Measurements from ENCODE around the gene SNAP47.

The SNAP47 gene

GRCh38 chr1:227767401-227768124, 32.3 kb downstream of the SNAP47 start:
- no peak for DNase-seq (ENCODE audit: low read depth in 3 of 3, low spot score in 1 of 3)

GRCh38 chr1:227768125-227768439, 32.8 kb downstream of the SNAP47 start:
- no peak for DNase-seq (ENCODE audit: low read depth in 3 of 3, low spot score in 1 of 3)

DNA sequence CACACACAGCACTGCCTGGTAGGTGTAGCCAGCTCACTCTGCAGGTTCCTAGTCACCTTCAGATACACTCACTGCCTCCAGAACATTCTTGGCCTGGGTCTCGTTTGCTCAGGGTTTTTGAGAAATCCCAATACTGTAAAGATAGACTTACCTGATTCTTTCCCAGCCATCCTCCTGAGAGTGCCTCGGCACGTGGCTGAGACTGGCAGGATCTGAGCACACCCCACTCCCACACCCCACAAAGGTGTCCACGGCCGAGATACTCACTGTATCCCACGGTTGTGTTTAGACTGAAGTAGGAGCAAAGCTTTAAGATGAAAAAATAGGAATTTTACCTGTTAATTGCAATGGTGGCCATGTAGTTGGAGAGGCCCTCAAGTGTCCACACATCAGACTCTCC, 33.4 kb downstream of the SNAP47 start:
- DNase-seq (ENCODE audit: low read depth in 3 of 3, low spot score in 1 of 3) = no peak

DNA sequence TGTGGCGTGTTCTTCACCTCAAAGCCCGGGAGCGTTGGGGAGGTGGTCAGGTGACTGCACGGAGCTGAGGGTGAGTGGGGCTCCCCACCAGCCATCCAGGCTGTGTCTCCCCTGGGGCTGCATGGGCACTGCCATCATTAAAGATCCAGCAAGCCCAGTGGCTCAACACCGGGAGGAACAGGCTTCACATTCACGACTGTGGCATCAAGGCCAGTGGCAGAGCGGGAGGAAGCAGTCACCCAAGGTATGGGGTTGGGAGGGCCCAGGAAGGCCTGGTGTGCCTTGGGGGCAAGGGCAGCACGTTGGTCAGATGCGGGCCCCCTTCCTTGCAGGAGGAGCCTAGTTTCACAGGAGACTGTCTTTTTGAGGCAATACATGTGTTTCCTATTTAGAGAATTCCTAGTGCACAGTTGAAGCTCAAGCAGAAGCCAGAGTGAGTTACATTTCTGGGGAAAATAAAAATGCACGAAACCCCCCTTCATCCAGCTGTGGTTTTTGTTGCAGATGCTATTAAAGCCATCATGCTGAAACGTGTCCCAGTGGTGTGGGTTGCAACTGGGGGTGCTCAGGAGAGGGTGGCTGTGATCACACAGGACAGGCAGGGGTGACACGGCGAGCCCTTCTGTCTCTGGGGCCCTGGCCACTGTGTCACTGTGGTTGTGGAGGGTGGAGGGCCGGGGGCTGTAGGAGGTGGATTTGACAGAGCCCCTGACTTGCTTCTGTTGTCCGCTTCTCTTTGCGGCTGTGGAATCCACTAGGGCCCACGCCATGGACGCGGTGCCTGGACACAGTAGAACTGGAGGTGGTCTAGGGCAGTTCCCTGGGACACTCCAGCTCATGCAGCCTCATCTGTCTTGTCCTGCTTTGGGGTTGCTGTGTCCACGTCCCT, 34.1 kb downstream of the SNAP47 start:
- no peak for DNase-seq (ENCODE audit: low read depth in 3 of 3, low spot score in 1 of 3)

GRCh38 chr1:227769936-227770494, 34.8 kb downstream of the SNAP47 start:
- DNase-seq (ENCODE audit: low read depth in 3 of 3, low spot score in 1 of 3) = no peak

DNA sequence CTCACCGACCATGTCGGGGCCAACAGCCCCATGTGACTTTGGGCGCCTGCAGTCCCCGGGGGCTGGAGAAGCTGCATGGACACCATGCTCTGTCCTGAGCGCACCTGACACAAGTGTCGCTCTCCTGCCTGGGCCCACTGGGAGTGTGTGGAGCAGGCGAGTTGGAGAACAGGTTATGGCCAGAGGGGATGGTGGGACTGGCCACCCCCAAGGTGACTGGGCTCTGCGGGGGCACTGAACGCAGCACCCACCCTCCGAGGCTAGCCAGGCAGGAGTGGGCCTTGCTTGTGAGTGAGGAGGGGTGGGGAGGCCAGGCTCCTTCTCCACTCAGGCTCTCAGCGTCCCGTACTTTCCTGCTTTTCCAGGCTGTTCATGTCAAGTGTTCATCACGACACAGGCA, 35.6 kb downstream of the SNAP47 start:
- DNase-seq (ENCODE audit: low read depth in 3 of 3, low spot score in 1 of 3) = no peak

- no peak for DNase-seq (ENCODE audit: low read depth in 3 of 3, low spot score in 1 of 3)
Measured at GRCh38 chr1:227771326-227771725, 36.1 kb downstream of the SNAP47 start.

DNA sequence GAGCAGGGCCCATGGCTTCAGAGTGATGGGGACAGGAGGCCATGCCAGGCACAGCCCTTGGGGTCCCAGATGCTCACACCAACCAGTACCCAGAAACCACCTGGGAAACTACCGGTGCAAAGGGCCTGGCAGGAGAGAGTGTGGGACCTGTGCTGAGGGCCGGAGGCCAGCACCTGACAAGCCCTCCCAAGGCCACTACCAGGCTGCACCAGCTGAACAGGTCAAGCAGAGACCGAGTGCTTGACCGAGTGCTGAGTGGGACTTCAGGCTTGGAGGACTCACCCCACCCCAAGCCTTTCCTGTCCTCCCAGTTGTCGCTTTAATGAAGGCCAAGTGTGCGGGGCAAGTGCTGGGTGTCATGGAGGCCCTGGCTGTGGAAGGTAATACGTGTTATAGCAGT, 36.5 kb downstream of the SNAP47 start:
- no peak for DNase-seq (ENCODE audit: low read depth in 3 of 3, low spot score in 1 of 3)

DNA sequence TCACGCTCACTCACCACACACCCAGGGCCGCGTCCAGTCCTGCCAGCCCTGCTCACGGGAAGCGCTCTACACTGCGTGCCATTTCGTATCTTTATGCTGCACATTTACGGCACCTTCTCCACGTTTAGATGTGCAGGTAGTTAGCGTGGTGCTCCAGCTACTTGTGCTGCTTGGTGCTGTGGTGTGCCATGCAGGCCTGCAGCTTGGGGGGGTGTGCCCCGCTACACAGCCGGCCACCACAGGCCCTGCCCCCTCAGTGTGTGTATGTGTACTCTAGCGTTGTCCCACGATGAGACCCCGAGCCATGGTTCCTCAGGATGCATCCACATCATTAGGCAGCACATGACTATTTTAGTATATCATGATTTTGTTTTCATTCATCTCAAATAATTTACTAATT, 38.3 kb downstream of the SNAP47 start:
- DNase-seq (ENCODE audit: low read depth in 3 of 3, low spot score in 1 of 3) = no peak

GRCh38 chr1:227774051-227774731, 39.0 kb downstream of the SNAP47 start:
- no peak for DNase-seq (ENCODE audit: low read depth in 3 of 3, low spot score in 1 of 3)

- DNase-seq (ENCODE audit: low read depth in 3 of 3, low spot score in 1 of 3) = no peak
Measured at GRCh38 chr1:227774821-227775661, 39.8 kb downstream of the SNAP47 start.

DNA sequence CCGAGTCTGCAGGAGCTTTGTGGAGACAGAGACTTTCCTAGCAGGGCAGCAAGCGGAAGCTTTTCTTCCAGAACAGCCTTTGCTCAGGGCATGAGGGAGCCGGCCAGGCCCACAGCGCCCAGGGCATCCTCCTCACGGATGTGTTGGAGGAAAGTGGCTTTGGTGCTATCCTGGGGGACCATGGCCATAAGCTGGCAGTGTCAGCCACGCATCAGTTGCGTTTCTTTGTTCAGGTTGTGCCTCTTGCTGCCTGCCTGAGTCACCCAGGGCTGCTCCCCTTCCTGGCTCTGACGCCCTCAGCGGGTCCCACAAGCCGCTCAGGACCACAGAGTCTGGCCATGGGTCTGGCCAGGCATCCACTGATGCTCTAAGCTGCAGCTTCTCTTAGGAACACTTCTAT, 40.6 kb downstream of the SNAP47 start:
- no peak for DNase-seq (ENCODE audit: low read depth in 3 of 3, low spot score in 1 of 3)

DNA sequence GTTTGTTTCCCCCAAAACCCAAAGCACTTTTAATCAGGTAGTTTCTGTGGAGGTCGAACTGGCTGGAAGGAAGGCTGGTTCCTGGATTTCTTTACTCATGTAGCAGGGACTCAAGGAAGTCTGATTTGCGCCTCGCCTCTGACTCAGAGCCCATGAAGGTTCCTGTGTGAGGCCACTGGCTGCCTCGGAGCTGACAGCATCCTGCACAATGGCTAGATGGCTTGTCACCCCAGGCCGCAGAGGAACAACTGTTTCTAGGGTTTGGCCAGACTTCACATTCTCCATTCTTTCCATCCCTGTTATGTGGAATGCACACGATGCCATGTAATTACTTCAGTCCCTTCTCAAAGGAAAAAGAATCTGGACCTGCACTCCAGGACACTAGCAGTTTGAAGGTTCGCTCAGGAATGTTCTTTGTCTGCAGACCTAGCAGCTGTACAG, 41.1 kb downstream of the SNAP47 start:
- DNase-seq (ENCODE audit: low read depth in 3 of 3, low spot score in 1 of 3) = no peak

DNA sequence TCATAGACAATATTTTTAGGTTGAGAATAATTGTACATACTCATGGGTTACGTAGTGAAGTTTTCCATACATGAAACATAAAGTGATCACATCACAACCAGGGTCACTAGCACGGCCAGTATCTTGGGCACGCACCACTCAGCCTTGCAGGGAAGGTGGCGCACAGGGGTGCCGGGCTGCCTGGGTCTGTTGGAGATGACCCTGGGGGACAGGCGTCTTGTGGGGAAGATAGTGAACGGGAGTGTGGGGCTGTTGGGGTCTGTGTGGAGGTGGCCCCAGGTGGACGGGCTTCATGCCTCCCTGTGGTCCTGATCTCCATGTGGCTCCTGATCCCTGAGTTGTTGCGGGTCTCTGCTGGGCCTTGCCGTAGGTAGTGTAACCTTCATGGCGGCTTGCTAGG, 41.9 kb downstream of the SNAP47 start:
- DNase-seq (ENCODE audit: low read depth in 3 of 3, low spot score in 1 of 3) = no peak

DNA sequence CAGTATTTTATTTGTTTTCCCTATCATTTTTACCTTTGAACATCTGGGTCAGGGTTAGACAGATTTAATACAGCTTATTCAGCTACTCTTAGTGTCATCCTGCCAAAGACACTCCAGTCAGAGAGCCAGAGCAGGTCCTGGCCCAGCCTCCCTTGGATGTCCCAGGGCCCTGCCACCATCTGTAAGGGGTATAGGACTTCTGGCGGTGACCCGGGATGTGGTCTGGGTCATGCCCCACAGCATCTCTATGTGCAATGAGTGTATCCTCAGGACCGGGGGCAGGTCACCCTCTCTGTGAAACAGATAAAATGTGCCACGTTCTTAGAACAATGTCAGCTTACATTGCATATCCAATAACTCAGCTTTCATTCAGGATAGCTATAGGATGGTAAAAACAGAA, 42.4 kb downstream of the SNAP47 start:
- no peak for DNase-seq (ENCODE audit: low read depth in 3 of 3, low spot score in 1 of 3)

DNA sequence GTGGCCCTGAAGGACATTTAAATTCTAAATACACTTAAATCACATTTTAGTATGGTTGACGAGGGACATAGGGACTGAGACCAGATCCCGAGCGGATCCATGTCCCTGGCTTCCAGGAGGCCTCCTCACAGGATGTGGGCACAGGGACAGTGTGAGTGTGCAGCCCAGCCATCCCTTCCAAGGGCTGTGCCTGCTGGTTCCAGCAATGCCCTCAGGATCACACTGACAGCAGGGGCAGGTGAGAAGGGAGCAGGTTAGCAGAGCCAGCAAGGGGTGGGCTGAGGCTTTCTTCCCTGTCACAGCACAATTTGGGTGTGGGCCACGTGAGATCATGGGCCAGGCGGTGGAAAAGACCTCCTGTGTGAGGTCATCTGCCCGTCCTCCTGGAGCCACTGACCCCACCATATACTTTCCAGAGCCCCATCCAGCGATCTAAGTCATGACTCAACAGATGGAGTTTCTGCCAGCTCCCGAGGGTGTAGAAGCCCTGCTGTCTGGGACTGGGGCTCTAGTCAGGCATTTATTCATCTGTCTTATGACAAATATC, 43.2 kb downstream of the SNAP47 start:
- DNase-seq (ENCODE audit: low read depth in 3 of 3, low spot score in 1 of 3) = no peak

DNA sequence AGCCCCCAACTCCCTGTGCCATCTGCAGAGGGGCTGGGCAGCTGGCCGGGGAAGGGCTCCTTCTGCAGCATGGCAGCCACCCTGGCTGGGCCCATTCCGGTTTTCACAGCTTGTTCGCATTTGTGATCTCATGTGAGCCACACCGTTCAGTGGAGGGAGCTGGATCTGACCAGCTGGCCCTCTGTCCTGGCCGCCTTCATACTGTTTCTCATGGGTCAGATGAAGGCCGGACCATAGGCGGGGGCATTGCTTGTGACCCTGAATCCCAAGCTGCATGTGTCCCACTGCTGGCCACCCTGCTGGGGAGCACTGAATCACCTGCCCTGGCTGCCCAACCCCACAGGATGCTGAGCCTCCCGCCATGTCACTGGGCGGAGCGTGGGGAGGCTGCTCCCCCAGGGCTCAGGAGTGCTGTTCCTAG, 43.8 kb downstream of the SNAP47 start:
- no peak for DNase-seq (ENCODE audit: low read depth in 3 of 3, low spot score in 1 of 3)

- no peak for DNase-seq (ENCODE audit: low read depth in 3 of 3, low spot score in 1 of 3)
Measured at GRCh38 chr1:227779685-227780084, 44.5 kb downstream of the SNAP47 start.

- DNase-seq (ENCODE audit: low read depth in 3 of 3, low spot score in 1 of 3) = no peak
Measured at GRCh38 chr1:227780101-227781044, 45.1 kb downstream of the SNAP47 start.
